HS-5 (cell line): ENCODE measurements around the gene PLCB1.
"Not testable (repeated sequence)": the region's sequence is repeated elsewhere in the genome, so short reads cannot be mapped to it uniquely, and the experiment has no call there.

Experiments used
- DNase-seq: peaks from one replicate; pipeline ENCODE4 v3.0.0-alpha.2; 2012; ENCODE audit warnings: low read depth

Gene PLCB1

DNA sequence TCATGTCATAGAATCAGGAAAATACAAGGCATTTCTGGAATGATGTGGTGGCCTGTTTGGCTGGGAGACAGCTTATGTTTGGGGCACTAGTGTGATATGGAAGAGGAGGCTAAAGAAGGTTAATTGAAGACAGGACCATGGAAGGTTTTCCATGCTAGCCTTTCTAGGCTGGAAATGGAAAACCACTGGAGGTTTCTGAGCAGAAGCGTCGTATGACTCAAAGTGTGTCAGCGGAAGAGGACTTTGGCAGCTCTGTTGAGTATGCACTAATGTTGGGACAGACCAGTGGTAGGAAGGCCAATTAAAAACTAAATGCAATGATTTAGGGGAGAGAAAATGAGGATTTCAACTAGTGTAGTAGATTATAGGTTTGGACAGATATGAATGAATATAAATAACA, 413.1 kb downstream of the PLCB1 start:
- DNase-seq: no peak

DNA sequence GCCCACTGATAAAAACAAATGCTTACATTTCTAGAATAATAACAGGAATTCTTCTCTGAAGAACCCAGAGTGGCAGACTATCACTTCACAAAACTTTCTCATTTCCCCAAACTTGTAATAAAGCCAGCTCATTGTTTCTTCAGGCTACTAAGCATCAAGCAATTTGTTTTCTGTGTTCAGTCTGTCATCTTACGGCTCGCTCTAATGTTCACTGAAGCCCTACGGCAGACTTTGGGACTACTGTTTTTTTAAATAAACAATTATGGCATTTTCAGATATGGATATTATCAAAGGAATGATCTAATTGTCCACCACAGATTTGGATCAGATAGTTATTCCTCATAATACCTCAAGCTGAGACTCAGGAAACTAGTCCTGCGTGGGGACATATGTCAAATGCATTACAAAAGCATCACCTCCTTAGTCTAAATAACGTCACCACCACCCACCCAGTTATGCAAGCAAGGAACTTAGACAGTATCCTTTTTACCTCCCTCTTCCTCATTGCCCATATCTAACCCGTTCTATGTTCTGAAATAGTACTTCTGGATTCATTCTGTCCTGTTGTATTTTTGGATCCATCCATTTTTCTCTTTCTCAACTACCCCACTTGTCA, 415.1 kb downstream of the PLCB1 start:
- no peak for DNase-seq

GRCh38 chr20:8547968-8548588, 416.0 kb downstream of the PLCB1 start:
- no peak for DNase-seq

GRCh38 chr20:8549192-8549591, 417.1 kb downstream of the PLCB1 start:
- DNase-seq: no peak

DNA sequence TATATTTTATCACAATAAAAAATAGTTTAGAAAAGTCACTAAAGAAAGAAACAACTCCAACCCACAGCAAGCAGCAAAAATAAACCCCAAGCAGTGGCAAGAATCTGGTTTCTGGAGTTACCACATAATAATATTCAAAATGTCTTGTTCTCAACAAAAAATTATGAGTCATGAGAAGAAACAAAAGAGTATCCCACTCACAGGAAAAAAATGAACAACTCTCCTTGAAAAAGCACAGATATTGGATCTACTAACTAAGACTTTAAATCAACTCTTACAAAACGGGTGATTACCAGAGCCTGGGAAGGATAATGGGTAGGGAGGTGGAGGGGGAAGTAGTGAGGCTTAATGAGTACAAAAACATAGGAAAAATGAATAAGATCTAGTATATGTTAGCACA, 425.6 kb downstream of the PLCB1 start:
- no peak for DNase-seq

DNA sequence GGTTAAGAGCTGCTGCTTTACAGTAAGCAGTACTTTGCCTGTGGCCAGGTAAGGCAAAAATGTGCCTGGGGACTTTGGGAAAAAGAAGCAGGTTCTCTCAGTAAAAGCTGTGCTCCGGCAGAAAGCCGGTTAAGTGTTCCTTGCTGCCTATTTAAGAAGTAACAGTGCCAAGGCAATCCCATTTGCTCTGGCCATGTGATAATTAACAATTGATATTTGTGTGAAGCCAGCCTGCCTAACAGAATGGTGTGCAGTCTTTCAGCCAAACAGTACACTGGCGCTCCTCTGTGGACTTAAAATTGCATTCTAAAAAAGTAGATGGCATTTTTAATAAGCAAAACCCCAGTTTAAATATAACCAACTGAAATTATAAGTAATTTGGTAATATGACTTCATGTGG, 430.3 kb downstream of the PLCB1 start:
- DNase-seq: no peak

DNA sequence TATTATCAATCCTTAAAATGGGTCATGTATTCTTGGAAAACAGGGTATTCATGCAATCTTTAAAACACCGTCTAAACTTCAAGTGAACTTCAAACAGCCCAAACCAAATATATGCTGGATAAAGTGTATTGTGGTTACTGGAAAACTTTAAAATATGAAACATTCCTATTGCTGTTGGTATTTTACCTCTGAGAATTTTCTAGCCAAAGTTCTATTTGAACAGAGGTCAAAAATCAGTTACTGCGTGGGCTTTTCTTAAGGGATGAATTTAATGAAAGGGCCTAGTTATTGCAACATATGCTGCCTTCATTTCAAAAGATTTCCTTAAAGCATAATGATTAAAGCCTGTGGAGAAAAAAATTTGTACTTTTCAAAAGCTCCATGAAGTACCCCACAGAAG, 436.0 kb downstream of the PLCB1 start:
- no peak for DNase-seq

GRCh38 chr20:8569766-8570165, 437.7 kb downstream of the PLCB1 start:
- no peak for DNase-seq

- no peak for DNase-seq
Measured at GRCh38 chr20:8571611-8572010, 439.5 kb downstream of the PLCB1 start.

DNA sequence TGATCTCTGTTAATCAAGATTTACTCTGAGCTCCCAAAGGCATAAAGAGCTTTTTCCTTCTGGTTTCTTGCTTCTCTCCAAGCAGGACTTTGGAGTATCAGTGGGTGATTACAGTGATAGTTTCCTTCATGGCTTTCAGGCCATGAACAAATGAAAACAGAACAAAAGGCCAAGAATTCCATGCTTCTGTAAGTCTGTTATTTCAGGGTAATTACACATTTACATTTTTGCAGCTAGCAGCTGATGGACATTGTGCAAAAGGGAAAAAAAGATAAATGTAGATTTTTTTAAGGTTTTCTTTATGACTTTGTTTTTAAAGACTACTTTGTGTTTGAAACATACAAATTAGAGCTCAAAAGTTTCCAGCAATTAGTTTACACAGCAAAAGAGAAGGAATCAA, 441.6 kb downstream of the PLCB1 start:
- no peak for DNase-seq

DNA sequence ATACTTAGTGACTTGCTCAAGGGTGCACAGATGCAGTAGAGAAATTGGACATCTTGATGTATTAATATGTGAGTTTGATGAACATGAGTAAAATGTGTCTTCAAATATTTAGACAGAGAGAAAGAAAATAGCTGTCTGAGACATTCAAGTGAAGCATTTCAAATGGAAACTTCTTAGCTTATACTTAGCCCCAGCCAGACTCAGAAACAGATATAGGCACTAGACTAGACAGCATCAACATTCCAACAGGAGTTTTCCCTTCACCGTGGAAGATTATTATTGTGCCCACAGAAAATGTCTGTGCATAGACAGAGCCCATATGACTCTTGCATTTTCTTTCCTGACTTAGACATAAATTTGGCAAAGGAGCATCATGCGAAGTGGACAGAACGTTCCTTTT, 443.0 kb downstream of the PLCB1 start:
- no peak for DNase-seq

DNA sequence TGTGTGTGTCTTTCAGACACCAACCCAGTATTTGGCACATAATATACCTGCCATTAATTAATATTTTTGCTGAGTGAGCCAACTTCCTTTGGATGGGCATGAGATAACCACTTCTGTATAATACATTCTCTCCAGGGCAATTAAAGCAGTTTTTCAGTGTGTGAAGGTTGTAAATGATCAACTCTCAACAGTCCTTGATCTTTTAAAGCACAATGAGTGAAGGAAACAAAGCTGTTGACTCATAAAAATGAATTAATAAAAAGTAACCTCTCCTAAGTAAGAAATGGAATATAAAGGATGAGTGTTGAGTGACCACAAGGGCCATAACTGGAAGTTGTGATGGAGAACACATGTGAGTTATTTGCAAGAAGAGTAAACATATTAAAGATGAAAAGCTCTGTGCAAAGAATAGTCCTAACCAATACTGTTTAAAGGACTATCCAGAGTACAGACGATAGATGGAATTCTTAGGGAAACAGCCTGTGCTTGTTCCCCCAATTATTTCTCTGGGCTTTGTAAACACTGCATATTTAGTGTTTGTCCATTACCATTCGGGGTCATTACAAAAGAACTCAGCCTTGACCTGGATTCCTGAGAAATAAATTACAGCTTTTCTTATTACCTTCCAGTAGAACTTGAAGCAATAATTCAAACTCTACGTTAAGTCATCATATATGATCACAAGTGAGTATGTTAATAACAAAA, 446.2 kb downstream of the PLCB1 start:
- DNase-seq: no peak

DNA sequence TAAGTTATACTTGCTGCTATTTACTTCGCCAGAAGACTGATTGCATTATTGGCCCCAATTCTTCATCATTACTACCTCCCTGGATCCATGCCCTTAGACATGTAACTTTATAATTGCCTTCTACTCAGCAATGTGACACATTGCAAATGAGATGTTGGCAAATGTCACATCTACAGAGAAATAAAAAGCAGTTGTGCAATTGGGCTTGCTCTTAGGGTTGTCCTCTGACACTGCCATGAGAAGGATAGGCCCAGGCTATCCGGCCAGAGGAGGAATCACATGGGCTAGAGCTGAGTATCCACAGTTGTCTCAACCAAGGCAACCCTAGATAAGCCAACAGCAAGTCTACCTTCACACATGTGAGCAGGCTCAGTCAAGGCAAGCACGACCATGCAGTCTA, 447.0 kb downstream of the PLCB1 start:
- DNase-seq: no peak

DNA sequence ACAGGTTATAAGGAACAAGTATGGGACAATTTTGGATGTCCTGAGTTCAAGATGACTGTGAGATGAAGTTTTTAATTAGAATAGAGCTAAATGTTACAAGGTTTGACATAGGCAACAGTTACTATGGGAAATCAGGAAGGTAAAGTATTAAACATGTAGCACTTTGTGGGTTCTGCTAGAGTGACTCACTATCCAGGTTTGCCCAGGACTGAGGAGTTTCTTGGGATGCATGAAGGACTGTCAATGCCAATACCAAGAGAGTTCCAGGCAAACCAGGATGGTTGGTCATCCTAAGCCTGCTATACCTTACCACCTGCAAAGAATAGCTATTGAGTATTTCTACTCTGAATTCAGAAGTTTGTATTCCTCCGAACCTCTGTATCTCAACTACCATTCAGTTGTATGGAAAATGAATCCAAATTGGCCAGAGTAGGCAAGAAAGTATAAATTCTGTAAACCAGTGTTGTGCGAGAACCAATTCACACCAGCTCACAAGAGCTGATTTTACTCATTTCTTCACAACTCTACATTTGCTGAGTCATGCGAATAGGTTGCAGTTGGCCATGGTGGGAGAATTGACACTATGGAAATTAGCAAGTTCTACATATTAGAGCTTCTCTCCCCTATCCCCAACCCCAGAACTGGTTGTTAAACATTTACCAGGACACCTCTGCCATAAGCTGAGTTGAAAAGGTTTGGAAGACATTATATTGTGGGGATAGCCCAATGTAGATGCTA, 449.5 kb downstream of the PLCB1 start:
- DNase-seq: no peak

DNA sequence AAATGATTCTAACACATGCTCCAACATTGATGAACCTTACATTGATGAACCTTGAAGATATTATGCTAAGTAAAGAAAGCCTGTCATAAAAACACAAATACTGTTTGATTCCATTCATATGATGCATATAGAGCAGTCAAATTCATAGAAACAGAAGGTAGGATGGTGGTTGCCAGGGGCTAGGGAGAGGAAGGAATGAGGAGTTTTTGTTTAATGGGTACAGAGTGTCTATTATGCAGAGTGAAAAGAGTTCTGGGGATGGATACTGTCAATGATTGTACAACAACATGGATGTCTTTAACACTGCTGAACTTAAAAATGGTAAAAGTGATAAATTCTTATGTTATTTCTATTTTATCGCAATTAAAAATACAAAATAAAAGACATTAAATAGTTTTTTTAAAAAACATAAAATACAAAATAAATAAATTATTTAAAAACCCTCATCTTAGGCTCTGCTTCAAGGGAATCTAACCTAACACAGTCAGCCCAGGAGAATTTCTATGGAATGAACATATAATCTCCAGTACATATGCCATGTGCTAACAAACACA, 451.0 kb downstream of the PLCB1 start:
- DNase-seq: no peak

GRCh38 chr20:8583566-8584043, 451.5 kb downstream of the PLCB1 start:
- no peak for DNase-seq

GRCh38 chr20:8587251-8587650, 455.2 kb downstream of the PLCB1 start:
- DNase-seq: no peak

DNA sequence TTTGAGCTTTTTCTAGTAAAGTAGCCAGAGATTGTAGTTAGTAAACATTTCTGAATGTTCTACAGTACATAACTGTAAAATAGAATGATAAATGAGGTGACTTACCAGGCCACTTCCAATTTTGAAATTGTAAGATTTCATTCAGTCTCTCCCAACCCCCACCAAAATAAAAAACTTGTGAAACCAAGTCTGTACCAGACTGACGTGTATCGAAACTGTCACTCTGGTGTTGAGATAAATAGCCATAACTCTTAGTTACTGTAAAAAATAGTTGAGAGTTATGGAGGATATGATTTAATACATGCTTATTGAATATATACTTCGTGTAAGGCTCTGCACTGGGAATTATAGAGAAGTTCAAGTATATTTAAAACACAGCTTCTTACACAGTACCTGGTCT, 455.7 kb downstream of the PLCB1 start:
- no peak for DNase-seq

- peak; percentile 44 for DNase-seq
Measured at GRCh38 chr20:8589956-8590355, 457.9 kb downstream of the PLCB1 start.

GRCh38 chr20:8600910-8601541, 469.0 kb downstream of the PLCB1 start:
- not testable (repeated sequence) for DNase-seq

GRCh38 chr20:8601542-8601912, 469.5 kb downstream of the PLCB1 start:
- DNase-seq: no peak
